HepG2 (cell line): ENCODE data around the gene CPNE1. TPM values are rescaled to one million over a fixed set of nuclear protein-coding genes. Genes with fewer than 3 reads are reported as not detected.

Source experiments
- BRCA1 ChIP-seq: sonication (generic); formaldehyde crosslinking; IDR thresholded peaks from 2 replicates; pipeline ENCODE4 v1.4.0; 2020; ENCODE audit warnings: missing genetic modification reagents
- KMT2B ChIP-seq: IDR thresholded peaks from 2 replicates; pipeline ENCODE4 v1.6.1; 2016; ENCODE audit warnings: missing genetic modification reagents, missing compliant biosample characterization
- PLRG1 ChIP-seq: fragments of 450-650 bp; conservative IDR thresholded peaks from 2 replicates; pipeline ENCODE4 v1.6.1; 2016
- SP1 ChIP-seq, 2 experiments: fragments of 450-650 bp in 1 of 2; sonication (generic) in 1 of 2; formaldehyde crosslinking in 1 of 2; IDR thresholded peaks; 2 replicates each; pipeline versions ENCODE4 v1.4.0 to v1.6.1; 2016 to 2020; ENCODE audit warnings: missing genetic modification reagents in 1 of 2
- TMF1 ChIP-seq: sonication (generic); formaldehyde crosslinking; IDR thresholded peaks from 2 replicates; pipeline ENCODE4 v1.8.1; 2022; ENCODE audit warnings: low read depth, missing genetic modification reagents
- ZMYM4 ChIP-seq: sonication (generic); formaldehyde crosslinking; IDR thresholded peaks from 2 replicates; pipeline ENCODE4 v1.8.1; 2023; ENCODE audit warnings: mild to moderate bottlenecking, missing genetic modification reagents
- ZNF33B ChIP-seq: sonication (generic); formaldehyde crosslinking; IDR thresholded peaks from 2 replicates; pipeline ENCODE4 v1.5.1; 2020; ENCODE audit warnings: mild to moderate bottlenecking, missing genetic modification reagents
- ZNF572 ChIP-seq: sonication (generic); formaldehyde crosslinking; IDR thresholded peaks from 2 replicates; pipeline ENCODE4 v1.5.1; 2020; ENCODE audit warnings: mild to moderate bottlenecking, missing genetic modification reagents
- polyA plus RNA-seq, 8 experiments: library from polyadenylated mRNA; depleted of rRNA in 3 of 8; stranded (reverse) in 7 of 8; unstranded in 1 of 8; fragments of >200 nt; fragmentation: Illumina TruSeq in 4 of 8; extraction: Trizol in 4 of 8; gene quantifications; 2 replicates each; pipeline versions ENCODE4 v1.2.1 to v1.2.3, GENCODE V29; 2011 to 2016; ENCODE audit warnings: low read depth in 4 of 8, missing spikeins in 1 of 8, mixed read lengths in 1 of 8; ENCODE audit not compliant: insufficient read depth in 1 of 8
- total RNA-seq, 5 experiments: library from RNA; depleted of rRNA; stranded (reverse); fragments of >200 nt; fragmentation: Illumina TruSeq; extraction: Trizol; gene quantifications; 2 replicates each; pipeline ENCODE4 v1.2.3, GENCODE V29; 2016; ENCODE audit warnings: low read depth in 1 of 5
- TF ChIP-seq, protein P1 (sequence below): IDR thresholded peaks from 2 replicates; pipeline ENCODE4 v1.6.1; 2012; ENCODE audit warnings: low read length, improper control_type of control experiment
- TF ChIP-seq, protein P2 (sequence below): IDR thresholded peaks from 2 replicates; pipeline ENCODE4 v1.6.1; 2016; ENCODE audit warnings: mild to moderate bottlenecking, missing biosample characterization, missing genetic modification reagents
- TF ChIP-seq, protein P3 (sequence below): sonication (generic); formaldehyde crosslinking; IDR thresholded peaks from 2 replicates; pipeline ENCODE4 v1.8.0; 2022; ENCODE audit warnings: missing genetic modification reagents, mild to moderate bottlenecking, inconsistent platforms, borderline replicate concordance
- TF ChIP-seq, protein P4 (sequence below): sonication (generic); formaldehyde crosslinking; IDR thresholded peaks from 2 replicates; pipeline ENCODE4 v1.5.0; 2020; ENCODE audit warnings: missing genetic modification reagents, mild to moderate bottlenecking, borderline replicate concordance
- TF ChIP-seq, protein P5 (sequence below): sonication (generic); formaldehyde crosslinking; IDR thresholded peaks from 2 replicates; pipeline ENCODE4 v1.4.0; 2020; ENCODE audit warnings: missing genetic modification reagents
- TF ChIP-seq, protein P6 (sequence below): sonication (generic); formaldehyde crosslinking; IDR thresholded peaks from 2 replicates; pipeline ENCODE4 v1.5.0; 2020; ENCODE audit warnings: mild to moderate bottlenecking, missing genetic modification reagents, borderline replicate concordance

Gene CPNE1
- total and polyA plus RNA-seq, 2 of the 13 experiments (the other 11 are each of a cell fraction or from before 2014, with no cell fraction given) = 408 to 431 TPM

DNA sequence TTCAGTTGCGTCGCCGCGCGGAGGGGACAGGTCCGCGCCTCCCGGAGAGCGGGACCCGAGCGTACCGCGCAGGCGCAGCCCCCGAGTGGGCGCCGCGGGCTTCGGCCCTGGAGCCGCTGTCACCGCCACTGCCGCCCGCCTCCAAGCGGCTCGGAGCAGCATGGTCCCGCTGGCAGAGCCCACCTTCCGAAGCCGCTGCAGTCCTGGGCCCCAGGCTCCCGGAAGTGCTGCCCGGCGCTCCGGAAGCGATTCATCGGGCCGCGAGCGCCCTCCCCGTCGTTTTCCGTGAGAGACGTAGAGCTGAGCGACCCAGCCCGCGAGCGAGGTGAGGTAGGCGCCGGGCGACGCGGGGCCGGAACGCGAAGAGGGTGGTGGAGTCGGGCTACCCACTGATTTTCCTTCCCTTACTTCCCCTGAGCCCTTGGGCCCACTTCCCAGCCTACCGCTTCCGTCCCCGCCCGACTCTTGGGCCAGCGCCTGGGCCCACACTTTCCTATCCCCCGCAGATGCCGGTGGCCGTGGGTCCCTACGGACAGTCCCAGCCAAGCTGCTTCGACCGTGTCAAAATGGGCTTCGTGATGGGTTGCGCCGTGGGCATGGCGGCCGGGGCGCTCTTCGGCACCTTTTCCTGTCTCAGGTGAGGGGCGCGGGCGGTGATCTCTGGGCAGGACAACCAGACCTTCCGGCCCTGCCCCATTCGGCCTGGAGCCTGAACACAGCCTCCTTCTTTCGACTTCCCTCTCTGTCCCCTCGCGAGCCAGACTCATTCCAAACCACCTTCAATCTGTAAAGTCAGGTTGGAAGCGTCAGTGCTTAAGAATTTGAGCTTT is 34.6 kb upstream of the CPNE1 start, which contains the start of the genes NFS1 and ROMO1 (continued):
- TF ChIP-seq, protein P1, sequence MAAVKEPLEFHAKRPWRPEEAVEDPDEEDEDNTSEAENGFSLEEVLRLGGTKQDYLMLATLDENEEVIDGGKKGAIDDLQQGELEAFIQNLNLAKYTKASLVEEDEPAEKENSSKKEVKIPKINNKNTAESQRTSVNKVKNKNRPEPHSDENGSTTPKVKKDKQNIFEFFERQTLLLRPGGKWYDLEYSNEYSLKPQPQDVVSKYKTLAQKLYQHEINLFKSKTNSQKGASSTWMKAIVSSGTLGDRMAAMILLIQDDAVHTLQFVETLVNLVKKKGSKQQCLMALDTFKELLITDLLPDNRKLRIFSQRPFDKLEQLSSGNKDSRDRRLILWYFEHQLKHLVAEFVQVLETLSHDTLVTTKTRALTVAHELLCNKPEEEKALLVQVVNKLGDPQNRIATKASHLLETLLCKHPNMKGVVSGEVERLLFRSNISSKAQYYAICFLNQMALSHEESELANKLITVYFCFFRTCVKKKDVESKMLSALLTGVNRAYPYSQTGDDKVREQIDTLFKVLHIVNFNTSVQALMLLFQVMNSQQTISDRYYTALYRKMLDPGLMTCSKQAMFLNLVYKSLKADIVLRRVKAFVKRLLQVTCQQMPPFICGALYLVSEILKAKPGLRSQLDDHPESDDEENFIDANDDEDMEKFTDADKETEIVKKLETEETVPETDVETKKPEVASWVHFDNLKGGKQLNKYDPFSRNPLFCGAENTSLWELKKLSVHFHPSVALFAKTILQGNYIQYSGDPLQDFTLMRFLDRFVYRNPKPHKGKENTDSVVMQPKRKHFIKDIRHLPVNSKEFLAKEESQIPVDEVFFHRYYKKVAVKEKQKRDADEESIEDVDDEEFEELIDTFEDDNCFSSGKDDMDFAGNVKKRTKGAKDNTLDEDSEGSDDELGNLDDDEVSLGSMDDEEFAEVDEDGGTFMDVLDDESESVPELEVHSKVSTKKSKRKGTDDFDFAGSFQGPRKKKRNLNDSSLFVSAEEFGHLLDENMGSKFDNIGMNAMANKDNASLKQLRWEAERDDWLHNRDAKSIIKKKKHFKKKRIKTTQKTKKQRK = no peak
- TF ChIP-seq PLRG1 (no peak), ZMYM4 (CRISPR knock-in tag) (peak; percentile 96), ZNF33B (CRISPR knock-in tag) (peak; percentile 95), KMT2B (CRISPR knock-in tag) (peak; percentile 100), SP1 (IDR thresholded peaks at IDR 0.05) (no peak), SP1 (CRISPR knock-in tag; IDR thresholded peaks at IDR 0.05) (peak; percentile 88), TMF1 (peak; percentile 90), BRCA1 (CRISPR knock-in tag) (peak; percentile 97), ZNF572 (peak; percentile 99)
- TF ChIP-seq, protein P2, sequence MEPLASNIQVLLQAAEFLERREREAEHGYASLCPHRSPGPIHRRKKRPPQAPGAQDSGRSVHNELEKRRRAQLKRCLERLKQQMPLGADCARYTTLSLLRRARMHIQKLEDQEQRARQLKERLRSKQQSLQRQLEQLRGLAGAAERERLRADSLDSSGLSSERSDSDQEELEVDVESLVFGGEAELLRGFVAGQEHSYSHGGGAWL (CRISPR knock-in tag) = peak; percentile 98
- TF ChIP-seq, protein P3, sequence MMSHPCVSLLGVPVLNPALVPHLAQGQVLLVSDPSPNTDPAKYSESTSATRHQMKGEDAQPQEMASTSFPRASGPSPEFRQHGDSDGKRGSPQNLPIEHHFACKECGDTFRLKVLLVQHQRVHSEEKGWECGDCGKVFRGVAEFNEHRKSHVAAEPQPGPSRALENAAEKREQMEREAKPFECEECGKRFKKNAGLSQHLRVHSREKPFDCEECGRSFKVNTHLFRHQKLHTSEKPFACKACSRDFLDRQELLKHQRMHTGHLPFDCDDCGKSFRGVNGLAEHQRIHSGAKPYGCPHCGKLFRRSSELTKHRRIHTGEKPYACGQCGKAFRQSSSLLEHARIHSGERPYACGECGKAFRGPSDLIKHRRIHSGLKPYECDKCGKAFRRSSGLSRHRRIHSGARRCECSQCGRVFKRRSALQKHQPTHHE (CRISPR knock-in tag) = peak; percentile 80
- TF ChIP-seq, protein P4, sequence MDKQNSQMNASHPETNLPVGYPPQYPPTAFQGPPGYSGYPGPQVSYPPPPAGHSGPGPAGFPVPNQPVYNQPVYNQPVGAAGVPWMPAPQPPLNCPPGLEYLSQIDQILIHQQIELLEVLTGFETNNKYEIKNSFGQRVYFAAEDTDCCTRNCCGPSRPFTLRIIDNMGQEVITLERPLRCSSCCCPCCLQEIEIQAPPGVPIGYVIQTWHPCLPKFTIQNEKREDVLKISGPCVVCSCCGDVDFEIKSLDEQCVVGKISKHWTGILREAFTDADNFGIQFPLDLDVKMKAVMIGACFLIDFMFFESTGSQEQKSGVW (CRISPR knock-in tag) = peak; percentile 96; the same call in 1 of the 2 replicates
- TF ChIP-seq, protein P5, sequence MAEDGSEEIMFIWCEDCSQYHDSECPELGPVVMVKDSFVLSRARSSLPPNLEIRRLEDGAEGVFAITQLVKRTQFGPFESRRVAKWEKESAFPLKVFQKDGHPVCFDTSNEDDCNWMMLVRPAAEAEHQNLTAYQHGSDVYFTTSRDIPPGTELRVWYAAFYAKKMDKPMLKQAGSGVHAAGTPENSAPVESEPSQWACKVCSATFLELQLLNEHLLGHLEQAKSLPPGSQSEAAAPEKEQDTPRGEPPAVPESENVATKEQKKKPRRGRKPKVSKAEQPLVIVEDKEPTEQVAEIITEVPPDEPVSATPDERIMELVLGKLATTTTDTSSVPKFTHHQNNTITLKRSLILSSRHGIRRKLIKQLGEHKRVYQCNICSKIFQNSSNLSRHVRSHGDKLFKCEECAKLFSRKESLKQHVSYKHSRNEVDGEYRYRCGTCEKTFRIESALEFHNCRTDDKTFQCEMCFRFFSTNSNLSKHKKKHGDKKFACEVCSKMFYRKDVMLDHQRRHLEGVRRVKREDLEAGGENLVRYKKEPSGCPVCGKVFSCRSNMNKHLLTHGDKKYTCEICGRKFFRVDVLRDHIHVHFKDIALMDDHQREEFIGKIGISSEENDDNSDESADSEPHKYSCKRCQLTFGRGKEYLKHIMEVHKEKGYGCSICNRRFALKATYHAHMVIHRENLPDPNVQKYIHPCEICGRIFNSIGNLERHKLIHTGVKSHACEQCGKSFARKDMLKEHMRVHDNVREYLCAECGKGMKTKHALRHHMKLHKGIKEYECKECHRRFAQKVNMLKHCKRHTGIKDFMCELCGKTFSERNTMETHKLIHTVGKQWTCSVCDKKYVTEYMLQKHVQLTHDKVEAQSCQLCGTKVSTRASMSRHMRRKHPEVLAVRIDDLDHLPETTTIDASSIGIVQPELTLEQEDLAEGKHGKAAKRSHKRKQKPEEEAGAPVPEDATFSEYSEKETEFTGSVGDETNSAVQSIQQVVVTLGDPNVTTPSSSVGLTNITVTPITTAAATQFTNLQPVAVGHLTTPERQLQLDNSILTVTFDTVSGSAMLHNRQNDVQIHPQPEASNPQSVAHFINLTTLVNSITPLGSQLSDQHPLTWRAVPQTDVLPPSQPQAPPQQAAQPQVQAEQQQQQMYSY = peak; percentile 73
- TF ChIP-seq, protein P6, sequence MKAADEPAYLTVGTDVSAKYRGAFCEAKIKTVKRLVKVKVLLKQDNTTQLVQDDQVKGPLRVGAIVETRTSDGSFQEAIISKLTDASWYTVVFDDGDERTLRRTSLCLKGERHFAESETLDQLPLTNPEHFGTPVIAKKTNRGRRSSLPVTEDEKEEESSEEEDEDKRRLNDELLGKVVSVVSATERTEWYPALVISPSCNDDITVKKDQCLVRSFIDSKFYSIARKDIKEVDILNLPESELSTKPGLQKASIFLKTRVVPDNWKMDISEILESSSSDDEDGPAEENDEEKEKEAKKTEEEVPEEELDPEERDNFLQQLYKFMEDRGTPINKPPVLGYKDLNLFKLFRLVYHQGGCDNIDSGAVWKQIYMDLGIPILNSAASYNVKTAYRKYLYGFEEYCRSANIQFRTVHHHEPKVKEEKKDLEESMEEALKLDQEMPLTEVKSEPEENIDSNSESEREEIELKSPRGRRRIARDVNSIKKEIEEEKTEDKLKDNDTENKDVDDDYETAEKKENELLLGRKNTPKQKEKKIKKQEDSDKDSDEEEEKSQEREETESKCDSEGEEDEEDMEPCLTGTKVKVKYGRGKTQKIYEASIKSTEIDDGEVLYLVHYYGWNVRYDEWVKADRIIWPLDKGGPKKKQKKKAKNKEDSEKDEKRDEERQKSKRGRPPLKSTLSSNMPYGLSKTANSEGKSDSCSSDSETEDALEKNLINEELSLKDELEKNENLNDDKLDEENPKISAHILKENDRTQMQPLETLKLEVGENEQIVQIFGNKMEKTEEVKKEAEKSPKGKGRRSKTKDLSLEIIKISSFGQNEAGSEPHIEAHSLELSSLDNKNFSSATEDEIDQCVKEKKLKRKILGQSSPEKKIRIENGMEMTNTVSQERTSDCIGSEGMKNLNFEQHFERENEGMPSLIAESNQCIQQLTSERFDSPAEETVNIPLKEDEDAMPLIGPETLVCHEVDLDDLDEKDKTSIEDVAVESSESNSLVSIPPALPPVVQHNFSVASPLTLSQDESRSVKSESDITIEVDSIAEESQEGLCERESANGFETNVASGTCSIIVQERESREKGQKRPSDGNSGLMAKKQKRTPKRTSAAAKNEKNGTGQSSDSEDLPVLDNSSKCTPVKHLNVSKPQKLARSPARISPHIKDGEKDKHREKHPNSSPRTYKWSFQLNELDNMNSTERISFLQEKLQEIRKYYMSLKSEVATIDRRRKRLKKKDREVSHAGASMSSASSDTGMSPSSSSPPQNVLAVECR (CRISPR knock-in tag) = peak; percentile 99
